Gastroesophageal sphincter (tissue), 4 donors: Measurements from ENCODE around the gene OR2A42. TPM values are rescaled to one million over a fixed set of nuclear protein-coding genes. Genes with fewer than 3 reads are reported as not detected.
"Not testable (repeated sequence)": the region's sequence is repeated elsewhere in the genome, so short reads cannot be mapped to it uniquely, and the experiment has no call there.

Experiments
- ATAC-seq: fragments of 150-250 bp; one replicate; pipeline ENCODE4 v1.9.1; 2016; ENCODE audit warnings: mild to moderate bottlenecking, moderate library complexity
- H3K27ac ChIP-seq, 4 donors: fragments of 200-600 bp; sonication (generic) in 3 of 4; 1 replicate in 3 of 4; 2 replicates in 1 of 4; pipeline ENCODE4 v1.5.1; 2016 to 2019
- H3K27me3 ChIP-seq: fragments of 200-600 bp; sonication (generic); one replicate; pipeline ENCODE4 v1.5.1; 2019
- H3K36me3 ChIP-seq, 2 donors: fragments of 200-600 bp; sonication (generic); one replicate each; pipeline ENCODE4 v1.5.1; 2019; ENCODE audit warnings: control low read depth in 1 of 2
- H3K4me1 ChIP-seq, 3 donors: fragments of 200-600 bp; sonication (generic); 1 replicate in 2 of 3; 2 replicates in 1 of 3; pipeline ENCODE4 v1.5.1; 2016 to 2019; ENCODE audit warnings: control low read depth in 2 of 3
- H3K4me3 ChIP-seq, 2 donors: fragments of 200-600 bp; sonication (generic); one replicate each; pipeline ENCODE4 v1.5.1; 2019; ENCODE audit warnings: mild to moderate bottlenecking in 1 of 2, moderate library complexity in 1 of 2
- H3K9me3 ChIP-seq, 3 donors: fragments of 200-600 bp; sonication (generic); one replicate each; pipeline ENCODE4 v1.5.1; 2017 to 2019; ENCODE audit warnings: control low read depth in 2 of 3
- WGBS, 2 donors: methylation state at CpG; one replicate each; pipeline ENCODE4 v1.1.5; 2018; ENCODE audit warnings: low coverage in 1 of 2; 5-methylcytosine and 5-hydroxymethylcytosine counted together
- total RNA-seq, 4 donors: library from RNA; depleted of rRNA; stranded (reverse); fragments of >200 nt; gene quantifications; one replicate each; pipeline ENCODE4 v1.1.0, GENCODE V29; 2016

Gene OR2A42
- total RNA-seq, 4 donors from 2014 or later = 0.16 to 0.39 TPM; not detected in 2

DNA sequence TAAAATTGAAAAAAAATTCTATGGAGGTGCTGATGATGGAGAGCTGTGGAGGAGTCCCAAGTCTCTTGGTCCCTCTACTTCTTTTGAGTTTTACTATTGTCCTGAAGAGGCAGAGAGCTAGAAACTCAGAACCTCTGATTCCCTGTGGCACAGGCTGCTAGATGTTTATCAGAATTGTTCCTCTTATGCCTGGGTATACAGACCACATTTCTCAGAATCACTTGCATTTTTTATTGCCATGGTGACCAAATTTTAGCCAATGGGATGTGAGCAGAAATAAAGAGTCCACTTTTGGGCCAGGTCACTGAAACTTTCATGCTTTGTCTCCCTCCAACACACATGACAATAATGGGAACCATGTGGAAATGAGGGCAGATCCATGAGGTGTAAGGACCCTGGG, 15.7 kb downstream of the OR2A42 start:
- not testable (repeated sequence) for H3K27me3 ChIP-seq, H3K36me3 ChIP-seq, H3K4me3 ChIP-seq, H3K4me1 ChIP-seq, H3K27ac ChIP-seq, ATAC-seq, H3K9me3 ChIP-seq

DNA sequence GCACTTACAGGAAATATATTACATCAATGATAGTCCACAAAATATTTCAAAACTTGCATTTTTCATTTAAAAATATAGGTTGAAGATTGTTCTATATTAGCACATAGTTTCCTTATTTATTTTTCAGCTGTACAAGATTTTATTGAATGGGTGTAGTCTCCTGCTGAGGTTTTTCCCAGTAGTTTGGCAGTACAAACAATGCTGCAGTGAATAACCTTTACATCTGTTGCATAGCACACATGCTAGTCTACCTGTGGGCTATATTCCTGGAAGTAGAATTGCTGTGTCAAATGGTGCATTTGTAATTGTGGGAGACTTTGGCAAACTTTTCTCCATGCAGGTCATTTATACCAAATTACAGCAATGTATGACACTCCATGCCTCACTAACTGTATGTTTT, 18.9 kb downstream of the OR2A42 start:
- not testable (repeated sequence) for H3K36me3 ChIP-seq, H3K27ac ChIP-seq, H3K27me3 ChIP-seq, H3K4me1 ChIP-seq, ATAC-seq, H3K4me3 ChIP-seq, H3K9me3 ChIP-seq

DNA sequence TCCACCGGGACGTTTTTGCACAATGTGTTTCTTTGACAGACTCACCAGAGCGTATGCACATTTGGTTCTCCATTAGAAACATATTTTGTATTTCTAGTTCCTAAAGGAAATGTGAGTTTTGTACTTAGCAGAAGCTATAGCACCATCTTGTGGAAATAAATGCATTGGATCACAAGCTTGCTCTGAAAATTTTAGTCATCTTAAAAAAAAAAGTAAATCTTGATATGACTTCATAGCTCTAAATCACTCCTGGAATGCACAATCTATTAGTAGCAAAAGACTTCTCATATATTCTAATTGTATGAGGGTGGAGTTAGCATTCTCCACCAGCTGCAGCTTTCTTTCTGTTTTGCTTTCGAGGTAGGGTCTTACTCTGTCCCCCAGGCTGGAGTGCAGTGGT, 20.3 kb downstream of the OR2A42 start:
- ATAC-seq, H3K27me3 ChIP-seq, H3K9me3 ChIP-seq, H3K27ac ChIP-seq, H3K36me3 ChIP-seq, H3K4me1 ChIP-seq, H3K4me3 ChIP-seq: not testable (repeated sequence)
- no CpG with 5 or more reads among the region's 4 CpGs for WGBS, 2 donors

DNA sequence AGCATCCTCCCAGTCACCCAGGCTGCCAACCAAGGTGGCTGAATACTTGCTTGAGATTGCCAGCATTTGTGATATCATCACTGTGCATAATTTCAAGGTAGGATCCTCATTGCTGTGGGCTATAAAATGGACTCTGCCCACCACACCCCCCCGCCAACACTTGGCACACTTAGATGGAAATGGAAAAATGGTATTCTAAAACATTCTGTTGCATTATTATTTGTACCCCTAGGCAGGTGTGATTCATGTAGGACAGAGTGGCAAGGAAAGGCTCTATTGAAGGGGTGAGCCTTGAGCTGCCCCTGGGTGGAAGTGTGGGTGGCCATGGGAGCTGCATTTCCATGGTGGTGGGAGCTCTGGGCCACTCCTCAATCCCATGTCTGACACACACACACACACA, 20.8 kb downstream of the OR2A42 start:
- H3K4me3 ChIP-seq, H3K27ac ChIP-seq, H3K27me3 ChIP-seq, H3K36me3 ChIP-seq, ATAC-seq, H3K9me3 ChIP-seq, H3K4me1 ChIP-seq: not testable (repeated sequence)
- WGBS, 2 donors = no CpG with 5 or more reads among the region's 1 CpG

DNA sequence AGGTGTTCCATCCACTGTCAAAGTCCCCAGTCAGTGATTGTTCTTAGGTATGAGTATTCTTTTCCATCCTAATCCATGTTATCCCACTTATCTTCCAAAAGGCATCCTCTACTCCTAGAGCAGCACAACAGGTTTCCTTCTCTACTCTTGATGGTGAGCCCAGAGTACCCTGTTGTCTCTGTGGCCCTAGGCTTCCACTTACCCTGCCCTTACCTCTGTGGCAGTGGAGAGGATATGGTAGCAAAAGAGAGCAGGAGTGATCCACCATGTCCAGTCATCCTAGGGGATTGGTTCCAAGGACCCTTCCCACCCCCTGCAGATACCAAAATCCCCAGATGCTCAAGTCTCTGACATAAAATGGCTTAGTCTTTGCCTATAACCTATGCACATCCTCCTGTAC, 22.2 kb downstream of the OR2A42 start:
- H3K27ac ChIP-seq, H3K4me1 ChIP-seq, H3K27me3 ChIP-seq, H3K4me3 ChIP-seq, H3K9me3 ChIP-seq, H3K36me3 ChIP-seq: not testable (repeated sequence)
- ATAC-seq = peak; percentile 29

DNA sequence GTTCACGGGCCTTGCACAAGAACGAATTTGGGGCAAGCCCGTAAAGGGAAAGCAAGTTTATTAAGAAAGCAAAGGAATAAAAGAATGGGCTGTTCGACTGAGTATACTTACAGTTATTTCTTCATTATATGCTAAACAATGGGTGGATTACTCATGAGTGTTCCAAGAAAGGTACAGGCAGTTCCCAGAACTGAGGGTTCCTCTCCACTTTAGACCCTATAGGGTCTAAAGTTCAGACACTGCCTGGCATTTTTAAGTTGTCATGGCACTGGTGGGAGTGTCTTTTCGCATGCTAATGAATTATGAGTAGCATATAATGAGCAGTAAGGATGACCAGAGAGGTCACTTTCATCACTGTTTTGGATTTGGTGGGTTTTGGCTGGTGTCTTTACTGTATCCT, 34.1 kb downstream of the OR2A42 start:
- H3K9me3 ChIP-seq, H3K36me3 ChIP-seq, H3K4me3 ChIP-seq, H3K27me3 ChIP-seq, H3K27ac ChIP-seq, H3K4me1 ChIP-seq: not testable (repeated sequence)
- peak; percentile 64 for ATAC-seq
- WGBS, 2 donors = no CpG with 5 or more reads among the region's 5 CpGs

DNA sequence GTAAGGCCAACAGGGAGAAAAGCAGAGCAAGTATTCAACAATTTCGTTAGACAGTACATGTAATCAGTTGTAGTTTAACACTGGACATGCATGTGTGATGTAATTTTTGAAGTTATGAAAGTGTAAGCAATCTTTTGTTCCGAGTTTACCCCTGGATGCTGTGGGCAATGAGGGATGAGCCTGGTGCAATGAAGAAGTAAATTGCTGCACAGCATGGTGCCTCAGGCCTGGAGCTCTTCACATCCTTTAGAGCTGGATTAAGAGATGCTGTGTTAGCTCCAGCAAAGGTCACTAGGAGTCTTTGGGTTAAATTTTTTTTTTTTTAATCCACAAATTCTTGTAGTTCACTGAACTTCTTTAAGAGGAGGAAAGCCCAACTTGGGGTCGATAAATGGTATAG, 36.3 kb downstream of the OR2A42 start:
- not testable (repeated sequence) for H3K27me3 ChIP-seq, H3K9me3 ChIP-seq, H3K4me3 ChIP-seq, H3K27ac ChIP-seq, H3K36me3 ChIP-seq, H3K4me1 ChIP-seq, ATAC-seq
- no CpG with 5 or more reads among the region's 3 CpGs for WGBS, 2 donors

DNA sequence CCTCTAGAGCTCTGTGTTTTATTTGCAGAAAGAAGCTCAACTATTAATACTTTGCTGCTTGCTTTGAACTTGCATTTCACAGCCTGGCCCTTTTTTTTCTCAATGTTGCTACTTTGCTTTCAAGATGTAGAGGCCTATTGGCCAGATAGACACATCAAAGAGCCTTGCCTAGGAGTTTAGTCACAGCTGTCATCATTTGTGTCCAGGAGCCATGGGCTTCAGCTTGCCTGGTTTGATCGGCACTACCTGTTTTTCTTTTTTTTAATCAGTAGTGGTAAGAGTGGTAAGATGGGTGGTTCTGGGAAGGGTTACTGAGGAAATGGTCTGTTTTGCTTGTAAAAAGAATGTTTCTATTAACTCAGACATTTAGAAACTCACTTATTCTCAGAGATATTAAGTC, 37.4 kb downstream of the OR2A42 start:
- no CpG with 5 or more reads among the region's 1 CpG for WGBS, 2 donors
- not testable (repeated sequence) for H3K9me3 ChIP-seq

DNA sequence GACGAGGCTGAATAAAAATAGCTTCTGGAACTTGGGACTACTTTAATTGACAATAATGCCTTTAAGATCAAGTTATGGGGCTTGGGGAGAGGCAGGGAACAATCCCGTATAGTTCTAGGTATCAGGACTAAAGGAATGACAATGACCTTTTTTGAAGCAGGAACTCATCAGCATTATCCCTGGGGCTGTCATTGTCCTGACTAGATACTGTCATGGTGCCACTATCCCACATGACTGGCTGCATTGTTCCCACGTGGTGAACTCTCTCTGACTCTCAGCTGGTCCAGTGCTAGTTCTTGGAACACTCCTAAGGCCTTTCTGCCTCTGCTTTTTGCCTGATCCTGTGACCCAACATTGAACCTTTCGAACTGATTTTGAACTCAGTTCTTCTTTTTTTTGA, 40.5 kb downstream of the OR2A42 start:
- H3K27me3 ChIP-seq, H3K4me3 ChIP-seq, H3K36me3 ChIP-seq, ATAC-seq, H3K27ac ChIP-seq, H3K9me3 ChIP-seq, H3K4me1 ChIP-seq: not testable (repeated sequence)
- WGBS, 2 donors = 38 to 59% methylated on average over 2 of the region's 4 CpGs

More for the DNA sequence above, 37.4 kb downstream of the OR2A42 start:
- not testable (repeated sequence) for H3K4me1 ChIP-seq, H3K27ac ChIP-seq, ATAC-seq, H3K36me3 ChIP-seq, H3K4me3 ChIP-seq, H3K27me3 ChIP-seq

DNA sequence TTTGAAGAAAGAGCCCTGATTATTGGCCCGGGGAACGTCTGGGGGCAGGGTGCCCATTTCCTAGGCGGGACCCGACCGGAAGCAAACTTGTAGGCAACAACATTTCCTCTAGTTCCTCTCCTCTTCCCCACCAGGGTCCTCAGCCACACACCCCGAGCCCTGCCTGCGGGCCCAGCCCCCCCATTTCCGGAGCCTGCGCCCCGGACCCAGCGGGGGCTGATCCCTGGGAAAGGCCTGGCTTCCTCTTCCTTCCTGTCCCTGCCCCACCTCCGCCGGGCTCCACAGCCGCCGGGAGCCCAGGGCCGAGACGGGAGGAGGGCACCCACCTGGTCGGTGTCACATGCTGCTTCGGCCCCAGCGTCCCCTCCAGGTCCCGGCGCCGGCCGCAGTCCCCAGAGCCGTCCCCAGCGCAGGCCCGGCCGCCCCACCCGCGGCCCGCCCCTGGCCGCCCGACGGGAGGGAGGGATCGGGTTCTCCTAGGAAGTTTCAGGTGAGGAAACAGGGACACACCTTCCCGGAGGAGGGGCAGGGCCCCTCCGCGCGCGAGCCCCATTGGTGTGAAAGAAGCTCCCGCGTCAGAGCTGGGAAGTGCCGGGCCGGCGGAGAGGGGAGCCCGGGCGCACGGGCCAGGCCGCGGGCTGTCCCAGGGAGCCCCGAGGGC, 44.1 kb downstream of the OR2A42 start, which contains the start of gene ARHGEF35:
ARHGEF35 (minus strand) TSS at position 622 of the 661 bp plus-strand sequence. CDS start 7,450 bp downstream, outside the sequence.
- not testable (repeated sequence) for H3K27ac ChIP-seq, H3K27me3 ChIP-seq, H3K4me1 ChIP-seq, H3K9me3 ChIP-seq, H3K36me3 ChIP-seq
- ATAC-seq = peak; percentile 65
- WGBS, 2 donors = no CpG with 5 or more reads among the region's 51 CpGs
- peak within 1 kb of the TSS in 1 of 2 donors; percentile 43 for H3K4me3 ChIP-seq

DNA sequence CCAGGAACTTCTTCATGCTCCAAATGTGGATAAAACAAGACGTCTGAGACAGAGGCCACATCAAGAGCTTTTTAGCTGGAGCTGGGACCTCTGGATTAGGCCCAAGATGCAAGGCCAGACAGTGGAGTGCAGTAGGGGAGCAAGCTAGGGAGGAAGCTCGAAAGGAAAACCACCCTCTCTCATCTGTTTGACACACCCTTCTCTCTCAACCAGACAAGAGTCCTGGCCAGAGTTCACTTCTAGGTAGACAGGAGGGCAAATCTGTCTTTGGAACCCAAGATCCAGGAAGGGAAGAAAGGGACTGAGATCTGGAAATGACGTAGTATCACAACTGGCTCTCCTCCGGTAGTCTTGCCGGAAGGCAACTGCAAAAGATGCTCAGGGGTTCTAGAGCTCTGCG, 45.0 kb downstream of the OR2A42 start:
- not testable (repeated sequence) for H3K9me3 ChIP-seq, H3K27me3 ChIP-seq, H3K4me3 ChIP-seq, H3K4me1 ChIP-seq, H3K36me3 ChIP-seq, H3K27ac ChIP-seq, ATAC-seq
- WGBS, 2 donors = no CpG with 5 or more reads among the region's 6 CpGs

DNA sequence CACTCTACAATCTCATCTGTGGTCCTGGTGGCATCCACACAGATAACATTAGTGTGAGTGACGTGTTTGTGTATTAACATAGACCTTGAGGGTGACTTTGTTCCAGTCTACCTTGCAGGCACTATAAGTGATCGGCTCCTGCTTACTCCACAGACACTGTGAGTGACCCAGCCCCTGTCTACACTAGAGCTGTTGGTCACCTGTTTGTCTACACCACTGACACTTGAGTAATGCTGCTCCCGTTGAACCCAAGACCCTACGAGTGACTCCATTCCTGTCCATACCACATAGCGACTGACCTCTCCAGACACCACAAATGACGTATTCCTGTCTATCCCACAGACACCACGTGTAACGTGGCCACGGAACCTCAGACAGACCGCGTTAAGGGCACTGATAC, 45.6 kb downstream of the OR2A42 start:
- not testable (repeated sequence) for H3K27me3 ChIP-seq, H3K4me1 ChIP-seq, H3K9me3 ChIP-seq, H3K27ac ChIP-seq, H3K4me3 ChIP-seq, ATAC-seq, H3K36me3 ChIP-seq
- WGBS, 2 donors = no CpG with 5 or more reads among the region's 11 CpGs

DNA sequence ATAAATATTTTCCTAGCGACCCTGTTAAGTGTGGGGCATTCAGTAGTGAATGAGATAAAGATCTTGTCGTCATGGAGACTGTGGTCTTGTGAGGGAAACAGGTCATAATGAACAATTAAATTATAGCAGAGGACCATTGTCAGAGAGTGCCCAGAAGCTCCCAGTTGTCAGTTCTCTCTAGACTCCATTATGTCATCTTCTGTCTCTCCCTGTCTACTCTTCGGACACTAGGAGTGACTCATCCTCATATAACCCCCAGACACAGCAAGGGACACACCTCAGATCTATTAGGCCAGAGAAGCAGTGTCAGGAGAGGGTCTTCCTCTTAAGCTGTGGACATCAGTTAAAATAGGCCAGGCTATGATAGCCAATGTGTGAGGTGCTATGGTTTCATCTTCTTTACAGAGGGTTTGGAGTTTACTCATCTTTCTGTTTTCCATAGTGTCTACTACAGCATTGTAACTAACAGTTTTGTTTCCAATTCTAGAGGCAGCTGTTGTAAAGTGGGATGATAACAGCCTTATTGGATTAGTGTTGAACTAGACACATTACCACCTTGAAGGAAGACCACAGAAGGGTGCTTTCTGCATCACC, 50.7 kb downstream of the OR2A42 start:
- not testable (repeated sequence) for H3K4me3 ChIP-seq, H3K4me1 ChIP-seq, H3K36me3 ChIP-seq, H3K27ac ChIP-seq, H3K9me3 ChIP-seq, H3K27me3 ChIP-seq, ATAC-seq
- no CpG with 5 or more reads among the region's 3 CpGs for WGBS, 2 donors

DNA sequence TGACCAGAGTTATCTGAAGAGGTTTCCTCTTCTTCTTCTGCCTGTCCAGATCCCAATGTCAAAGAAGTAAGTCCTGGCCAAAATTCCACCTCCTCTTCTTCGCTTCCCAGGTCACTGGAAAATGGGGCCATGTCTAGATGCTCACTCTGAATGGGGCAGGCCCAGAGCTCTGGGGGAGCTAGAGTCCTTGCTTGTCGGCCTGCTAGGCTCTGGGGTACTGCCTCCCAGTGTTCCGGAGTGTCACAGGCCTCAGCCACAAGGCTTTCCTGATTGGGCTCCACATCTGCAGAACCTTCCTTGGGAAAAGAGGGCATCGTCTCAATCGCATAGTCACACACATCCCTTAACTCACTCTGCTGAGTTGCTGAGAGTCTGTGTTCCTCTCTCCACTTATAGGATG, 51.6 kb downstream of the OR2A42 start:
- not testable (repeated sequence) for H3K27ac ChIP-seq, ATAC-seq, H3K4me3 ChIP-seq, H3K27me3 ChIP-seq, H3K36me3 ChIP-seq, H3K9me3 ChIP-seq, H3K4me1 ChIP-seq
- WGBS, 2 donors = no CpG with 5 or more reads among the region's 5 CpGs
